Mesenchymal stem cell (in vitro differentiated cells and primary cell): ENCODE results near the gene DENND4B.
A peak's percentile ranks its signal among the peaks of the same experiment; 100 is the strongest.

ENCODE experiments used
- DNase-seq: peaks from one replicate; pipeline ENCODE4 v3.0.0-alpha.2; 2013
- H2AFZ ChIP-seq: one replicate; pipeline ENCODE4 v1.6.1; 2013; ENCODE audit warnings: low read depth, mild to moderate bottlenecking, control low read depth, inconsistent platforms, low read length, moderate library complexity
- H2AK5ac ChIP-seq: 2 replicates; pipeline ENCODE4 v1.6.1; 2013; ENCODE audit warnings: low read length, moderate library complexity, mild to moderate bottlenecking, inconsistent platforms; ENCODE audit not compliant: severe bottlenecking
- H2BK120ac ChIP-seq: one replicate; pipeline ENCODE4 v1.6.1; 2013; ENCODE audit warnings: low read depth, mild to moderate bottlenecking, inconsistent platforms, low read length, moderate library complexity
- H2BK12ac ChIP-seq, 2 experiments: one replicate each; pipeline ENCODE4 v1.6.1; 2013; ENCODE audit warnings: inconsistent platforms in 2 of 2, low read length in 2 of 2, mild to moderate bottlenecking in 2 of 2, moderate library complexity in 2 of 2, control low read depth in 1 of 2
- H2BK15ac ChIP-seq: one replicate; pipeline ENCODE4 v1.6.1; 2013; ENCODE audit warnings: mild to moderate bottlenecking, low read depth, inconsistent platforms; ENCODE audit not compliant: poor library complexity, severe bottlenecking
- H2BK5ac ChIP-seq: 2 replicates; pipeline ENCODE4 v1.6.1; 2013; ENCODE audit warnings: low read depth, mild to moderate bottlenecking, low read length, control low read depth, inconsistent platforms; ENCODE audit not compliant: poor library complexity, severe bottlenecking
- H3K14ac ChIP-seq, 2 experiments: one replicate each; pipeline ENCODE4 v1.6.1; 2013; ENCODE audit warnings: inconsistent platforms in 2 of 2, low read length in 2 of 2, control low read depth in 1 of 2, mild to moderate bottlenecking in 1 of 2, moderate library complexity in 1 of 2
- H3K18ac ChIP-seq, 2 experiments: one replicate each; pipeline ENCODE4 v1.6.1; 2013; ENCODE audit warnings: inconsistent platforms in 2 of 2, low read length in 2 of 2, control low read depth in 1 of 2, low read depth in 1 of 2, mild to moderate bottlenecking in 1 of 2
- H3K23ac ChIP-seq, 2 experiments: one replicate each; pipeline ENCODE4 v1.6.1; 2013; ENCODE audit warnings: inconsistent platforms in 2 of 2, low read length in 2 of 2, mild to moderate bottlenecking in 2 of 2, moderate library complexity in 2 of 2, control low read depth in 1 of 2
- H3K27ac ChIP-seq: 2 replicates; pipeline ENCODE4 v1.5.1; 2013; ENCODE audit warnings: mild to moderate bottlenecking, moderate library complexity, low read length, control low read depth, inconsistent platforms; ENCODE audit not compliant: poor library complexity, severe bottlenecking
- H3K27me3 ChIP-seq, 2 experiments: 2 replicates each; pipeline versions ENCODE4 v1.6.1 to v1.7.0; 2013; ENCODE audit warnings: low read length in 2 of 2, mild to moderate bottlenecking in 2 of 2, moderate library complexity in 2 of 2, control low read depth in 1 of 2, inconsistent platforms in 1 of 2; ENCODE audit not compliant: control insufficient read depth in 1 of 2, insufficient read depth in 1 of 2
- H3K36me3 ChIP-seq, 2 experiments: 2 replicates each; pipeline versions ENCODE4 v1.6.1 to v1.7.0; 2013; ENCODE audit warnings: low read length in 2 of 2, control low read depth in 1 of 2, inconsistent platforms in 1 of 2, low read depth in 1 of 2, mild to moderate bottlenecking in 1 of 2; ENCODE audit not compliant: insufficient read depth in 2 of 2, control insufficient read depth in 1 of 2
- H3K4ac ChIP-seq, 2 experiments: one replicate each; pipeline ENCODE4 v1.6.1; 2013; ENCODE audit warnings: inconsistent platforms in 2 of 2, low read length in 2 of 2, mild to moderate bottlenecking in 2 of 2, moderate library complexity in 2 of 2, control low read depth in 1 of 2, low read depth in 1 of 2
- H3K4me1 ChIP-seq: 2 replicates; pipeline ENCODE4 v1.6.1; 2013; ENCODE audit warnings: low read depth, low read length, control low read depth; ENCODE audit not compliant: control insufficient read depth, insufficient read depth
- H3K4me2 ChIP-seq: 2 replicates; pipeline ENCODE4 v1.6.1; 2013; ENCODE audit warnings: low read length, mild to moderate bottlenecking, inconsistent platforms; ENCODE audit not compliant: poor library complexity, severe bottlenecking
- H3K4me3 ChIP-seq, 2 experiments: 2 replicates each; pipeline versions ENCODE4 v1.5.1 to v1.7.0; 2013; ENCODE audit warnings: low read length in 2 of 2, mild to moderate bottlenecking in 2 of 2, control low read depth in 1 of 2, low read depth in 1 of 2; ENCODE audit not compliant: insufficient read depth in 1 of 2
- H3K79me1 ChIP-seq: replicated peaks from 2 replicates; pipeline ENCODE4 v1.6.1; 2013; ENCODE audit warnings: mild to moderate bottlenecking, control low read depth, low read length, inconsistent platforms; ENCODE audit not compliant: poor library complexity, severe bottlenecking
- H3K9ac ChIP-seq: 2 replicates; pipeline ENCODE4 v1.7.0; 2013; ENCODE audit warnings: mild to moderate bottlenecking, low read length, moderate library complexity
- H3K9me3 ChIP-seq: 2 replicates; pipeline ENCODE4 v1.7.0; 2013; ENCODE audit warnings: mild to moderate bottlenecking, low read length; ENCODE audit not compliant: control insufficient read depth
- H4K8ac ChIP-seq: one replicate; pipeline ENCODE4 v1.6.1; 2013; ENCODE audit warnings: inconsistent platforms, mild to moderate bottlenecking, low read length, moderate library complexity
- H4K91ac ChIP-seq: one replicate; pipeline ENCODE4 v1.6.1; 2013; ENCODE audit warnings: mild to moderate bottlenecking, low read length, inconsistent platforms
- WGBS: methylation state at CpG from one replicate; pipeline ENCODE4 v1.1.7; 2013; ENCODE audit warnings: mixed read lengths; 5-methylcytosine and 5-hydroxymethylcytosine counted together

Gene DENND4B

GRCh38 chr1:153926405-153926804 is 20.1 kb downstream of the DENND4B start:
- no peak overlapping the region for H3K27ac ChIP-seq
- peaks cover 5% of the 10 kb centered on the region for H3K4me1 ChIP-seq
- H4K91ac ChIP-seq: no peak overlapping the region
- no peaks in the 10 kb centered on the region for H3K79me1 ChIP-seq
- no peak overlapping the region for H3K14ac ChIP-seq
- no peak overlapping the region for H3K18ac ChIP-seq
- H3K23ac ChIP-seq: no peak overlapping the region
- no peak overlapping the region for H3K4me2 ChIP-seq
- no peak overlapping the region for H2BK5ac ChIP-seq
- H2BK12ac ChIP-seq: no peak overlapping the region
- H4K8ac ChIP-seq: no peak overlapping the region
- WGBS: 92% methylated on average over 4 of the region's 4 CpGs
- no peaks in the 10 kb centered on the region for H3K27me3 ChIP-seq
- no peak overlapping the region for H3K4ac ChIP-seq
- peak overlapping the region; percentile 21 for H2BK15ac ChIP-seq
- no peaks in the 10 kb centered on the region for H3K9me3 ChIP-seq
- H2AK5ac ChIP-seq: no peak overlapping the region
- no peak overlapping the region for H3K9ac ChIP-seq
- no peak for DNase-seq
- H2BK120ac ChIP-seq: no peak overlapping the region
- H3K36me3 ChIP-seq: peaks cover 16 to 22% of the 10 kb centered on the region in 2 experiments
- no peak overlapping the region for H2AFZ ChIP-seq
- H3K4me3 ChIP-seq: no peak overlapping the region

GRCh38 chr1:153922972-153923925 is 23.3 kb downstream of the DENND4B start, which contains the start of gene GATAD2B:
Gene GATAD2B, minus strand, starts transcription at chr1:153922972. Its CDS starts 94,625 bp downstream, at chr1:153828347.
- H3K27me3 ChIP-seq: no peaks in the 10 kb centered on the region
- peak within 1 kb of the TSS; percentile 50 for H2BK5ac ChIP-seq
- H3K23ac ChIP-seq: peak within 1 kb of the TSS in 1 of 2 experiments; percentile 97
- peak within 1 kb of the TSS; percentile 88 for H3K27ac ChIP-seq
- peak within 1 kb of the TSS; percentile 94 for H2AFZ ChIP-seq
- H2BK120ac ChIP-seq: peak within 1 kb of the TSS; percentile 65
- peak within 1 kb of the TSS; percentile 56 to 99 for H3K18ac ChIP-seq
- under 1% methylated on average over 51 of the region's 53 CpGs for WGBS
- H2BK12ac ChIP-seq: peak within 1 kb of the TSS; percentile 65 to 83
- H2AK5ac ChIP-seq: peak within 1 kb of the TSS; percentile 13
- peaks cover 7% of the 10 kb centered on the region for H3K4me1 ChIP-seq
- H2BK15ac ChIP-seq: peak within 1 kb of the TSS; percentile 88
- H3K9me3 ChIP-seq: no peaks in the 10 kb centered on the region
- H3K79me1 ChIP-seq: no peaks in the 10 kb centered on the region
- peak within 1 kb of the TSS; percentile 95 for H3K9ac ChIP-seq
- H3K4me3 ChIP-seq: peak within 1 kb of the TSS; percentile 95 to 97
- H3K4me2 ChIP-seq: peak within 1 kb of the TSS; percentile 82
- peak within 1 kb of the TSS in 1 of 2 experiments; percentile 97 for H3K14ac ChIP-seq
- H3K4ac ChIP-seq: peak within 1 kb of the TSS; percentile 82 to 94
- H4K91ac ChIP-seq: peak within 1 kb of the TSS; percentile 90
- H3K36me3 ChIP-seq: no peaks in the 10 kb centered on the region
- peak; percentile 100 for DNase-seq
- H4K8ac ChIP-seq: peak within 1 kb of the TSS; percentile 91

GRCh38 chr1:153922076-153922971 is 24.2 kb downstream of the DENND4B start:
- Histone ChIP-seq H2BK5ac (no peak overlapping the region), H2BK12ac (peak overlapping the region in 1 of 2 experiments; percentile 83), H3K9me3 (no peaks in the 10 kb centered on the region), H3K14ac (peak overlapping the region in 1 of 2 experiments; percentile 97), H3K4me3 (peak overlapping the region; percentile 95 to 97), H2BK15ac (peak overlapping the region; percentile 88), H3K4me2 (peak overlapping the region; percentile 62), H3K36me3 (peaks cover 0 to 4% of the 10 kb centered on the region in 2 experiments), H4K8ac (no peak overlapping the region), H3K4ac (peak overlapping the region; percentile 79 to 94), H3K23ac (peak overlapping the region in 1 of 2 experiments; percentile 97), H3K79me1 (no peaks in the 10 kb centered on the region), H2AFZ (peak overlapping the region; percentile 94), H3K18ac (peak overlapping the region; percentile 56 to 99), H4K91ac (peak overlapping the region; percentile 83), H2AK5ac (no peak overlapping the region), H3K27ac (peak overlapping the region; percentile 44), H3K9ac (peak overlapping the region; percentile 90), H2BK120ac (peak overlapping the region; percentile 65), H3K27me3 (no peaks in the 10 kb centered on the region), H3K4me1 (peaks cover 7% of the 10 kb centered on the region)
- WGBS: 0% methylated on average over 21 of the region's 86 CpGs
- DNase-seq: peak; percentile 14
